Fibroblast of skin of left quadriceps (primary cell): ENCODE results near the gene LMBR1.
"Not testable (repeated sequence)": the region's sequence is repeated elsewhere in the genome, so short reads cannot be mapped to it uniquely, and the experiment has no call there.

Source experiments
- DNase-seq, 2 experiments: peaks; one replicate each; pipeline ENCODE4 v3.0.0-alpha.2; 2013; ENCODE audit warnings: low read depth in 2 of 2

LMBR1 gene

DNA sequence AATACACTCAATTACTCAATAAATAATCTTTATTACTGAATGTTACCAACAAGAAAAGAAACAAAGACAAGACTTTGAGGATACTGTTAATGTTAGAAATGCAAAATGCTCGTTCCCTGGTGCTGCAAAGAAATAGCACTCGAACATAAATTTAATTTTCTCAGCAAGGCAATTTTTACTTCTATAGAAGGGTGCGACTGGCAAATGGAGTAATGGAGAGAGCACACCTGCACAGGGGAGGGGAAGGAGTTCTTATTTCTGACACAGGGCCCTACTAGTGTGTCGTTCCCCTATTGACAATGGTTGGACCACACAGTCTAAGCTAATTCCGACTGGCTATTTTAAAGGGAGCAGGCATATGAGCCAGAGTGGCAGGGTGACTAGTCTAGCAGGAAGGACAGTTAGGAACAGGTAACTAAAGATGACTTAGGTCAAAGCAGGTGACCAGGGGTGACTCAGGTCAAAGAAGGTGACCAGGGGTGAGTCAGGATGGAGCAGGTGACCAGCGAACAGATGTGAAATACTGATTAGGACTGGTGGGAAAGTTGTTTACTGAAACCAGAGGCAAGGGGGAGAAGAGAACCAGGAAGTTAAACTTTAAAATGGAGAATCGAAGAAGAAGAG lies 133.3 kb downstream of the LMBR1 start:
- DNase-seq: no peak

DNA sequence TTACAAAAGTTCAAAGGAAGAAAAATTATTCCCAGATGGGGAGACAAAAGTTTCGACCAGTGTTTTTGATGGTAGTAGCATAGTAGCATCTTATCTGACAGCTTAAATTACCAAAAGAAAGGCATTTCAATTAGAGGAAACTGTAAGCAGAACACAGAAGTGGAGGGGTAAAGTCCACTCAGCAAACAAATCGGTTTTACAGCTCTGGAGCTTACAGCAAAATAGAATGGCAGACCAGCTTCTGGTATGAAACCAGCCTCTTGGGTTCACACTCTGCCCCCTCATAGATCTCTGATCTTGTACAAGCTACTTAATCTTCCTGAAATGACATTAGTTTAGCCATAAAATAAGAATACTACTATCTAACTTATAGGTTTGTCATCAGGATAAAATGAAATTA lies 133.8 kb downstream of the LMBR1 start:
- DNase-seq: no peak

DNA sequence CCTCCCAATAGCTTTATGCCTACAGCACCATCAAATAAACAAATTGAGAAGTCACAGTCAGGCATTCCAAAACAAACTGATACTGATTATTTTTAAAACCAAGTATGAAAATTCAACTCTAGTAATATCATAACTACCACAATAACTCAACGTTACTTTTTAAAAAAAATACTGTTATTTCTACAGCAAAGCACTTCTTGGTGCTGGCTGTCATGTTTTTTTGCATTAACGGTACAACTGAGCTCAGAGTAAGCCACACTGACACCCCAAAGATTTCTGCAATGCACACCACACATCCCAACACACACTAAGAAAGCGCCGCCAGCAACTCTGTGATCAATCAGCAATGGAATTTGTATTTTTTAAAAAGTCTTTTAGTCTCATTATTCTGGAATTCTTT lies 138.8 kb downstream of the LMBR1 start:
- DNase-seq: no peak

GRCh38 chr7:156753630-156754029 lies 139.4 kb downstream of the LMBR1 start:
- DNase-seq: no peak

- no peak for DNase-seq
These were observed 139.8 kb downstream of the LMBR1 start for GRCh38 chr7:156753229-156753560.

GRCh38 chr7:156752367-156753228 lies 140.4 kb downstream of the LMBR1 start:
- peak in 1 of 2 experiments; percentile 14 for DNase-seq

DNA sequence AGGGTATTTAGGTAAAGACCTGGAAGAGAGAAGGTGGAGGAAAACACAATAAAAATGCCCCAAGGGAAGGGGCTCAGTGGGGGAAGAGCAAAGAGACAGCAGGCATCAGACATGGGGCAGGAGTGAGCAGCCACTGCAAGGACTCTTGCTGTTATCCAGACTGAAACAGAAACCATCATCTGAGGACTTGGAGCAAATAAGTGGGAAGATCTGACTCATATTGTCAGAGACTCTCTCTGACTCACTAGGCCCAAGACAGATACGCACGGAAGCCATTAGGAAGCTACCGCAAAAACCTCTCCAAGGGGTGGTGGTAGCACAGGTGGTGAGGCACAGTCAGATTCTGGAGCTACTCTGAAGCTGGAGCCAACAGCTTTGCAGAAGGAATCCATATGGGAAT lies 141.7 kb downstream of the LMBR1 start:
- peak; percentile 34 to 44 for DNase-seq

- no peak for DNase-seq
These were observed 145.3 kb downstream of the LMBR1 start for GRCh38 chr7:156747718-156748117.

- no peak for DNase-seq
These were observed 146.1 kb downstream of the LMBR1 start for GRCh38 chr7:156746891-156747290.

DNA sequence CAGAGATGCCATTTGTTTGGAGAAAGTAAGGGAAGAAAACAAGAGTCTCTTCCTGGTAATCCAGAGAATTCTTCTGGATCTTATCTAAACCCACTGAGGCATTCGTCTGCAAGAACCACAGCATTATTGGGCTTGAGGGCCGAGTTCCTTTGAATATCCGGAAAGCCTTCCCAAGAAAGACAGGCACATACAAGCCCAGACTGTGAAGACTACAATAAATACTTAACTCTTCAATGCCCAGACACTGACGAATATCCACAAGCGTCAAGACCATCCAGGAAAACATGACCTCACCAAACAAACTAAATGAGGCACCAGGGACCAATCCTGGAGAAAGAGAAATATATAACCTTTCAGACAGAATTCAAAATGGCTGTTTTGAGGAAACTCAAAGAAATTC lies 153.4 kb downstream of the LMBR1 start:
- DNase-seq: no peak

DNA sequence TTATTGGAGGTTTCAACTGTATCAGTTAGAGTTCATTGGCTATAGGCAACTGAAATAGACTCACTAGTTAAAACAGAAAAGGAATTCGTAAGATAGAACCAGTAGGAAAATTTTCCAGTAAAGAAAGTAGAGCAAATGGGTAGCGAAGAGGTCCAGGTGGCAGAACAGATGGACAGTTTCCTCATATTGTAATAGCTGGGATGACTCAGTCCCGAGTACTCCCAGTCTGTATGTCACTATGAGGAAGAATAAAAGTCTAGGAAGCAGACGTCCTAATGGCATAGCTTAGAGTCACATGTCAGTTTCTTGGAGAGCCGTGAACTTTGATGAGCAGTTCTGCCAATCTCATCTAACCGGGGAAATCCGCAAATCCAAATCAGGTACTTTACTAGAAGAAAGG lies 157.1 kb downstream of the LMBR1 start:
- no peak for DNase-seq

DNA sequence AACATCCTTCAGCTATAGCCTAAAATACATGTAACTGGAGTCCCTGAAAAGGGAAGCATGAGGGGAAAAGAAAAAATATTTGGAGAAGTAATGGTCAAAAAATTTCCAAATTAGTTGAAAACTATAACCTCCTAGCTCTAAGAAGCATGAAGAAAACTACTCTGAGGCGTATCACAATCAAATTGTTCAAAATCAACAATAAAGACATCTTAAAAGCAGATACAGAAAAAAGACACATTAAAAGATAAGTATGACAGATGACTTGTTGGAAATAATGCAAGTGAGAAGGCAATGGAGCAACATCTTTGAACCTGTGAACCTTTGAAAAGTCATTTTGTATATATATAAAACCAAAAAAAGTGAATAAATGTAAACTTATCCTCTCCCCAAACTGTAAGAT lies 159.3 kb downstream of the LMBR1 start:
- no peak for DNase-seq

- no peak for DNase-seq
These were observed 160.8 kb downstream of the LMBR1 start for GRCh38 chr7:156732091-156732625.

- DNase-seq: no peak
These were observed 161.3 kb downstream of the LMBR1 start for GRCh38 chr7:156731651-156732050.

GRCh38 chr7:156725936-156726335 lies 167.0 kb downstream of the LMBR1 start:
- no peak for DNase-seq

DNA sequence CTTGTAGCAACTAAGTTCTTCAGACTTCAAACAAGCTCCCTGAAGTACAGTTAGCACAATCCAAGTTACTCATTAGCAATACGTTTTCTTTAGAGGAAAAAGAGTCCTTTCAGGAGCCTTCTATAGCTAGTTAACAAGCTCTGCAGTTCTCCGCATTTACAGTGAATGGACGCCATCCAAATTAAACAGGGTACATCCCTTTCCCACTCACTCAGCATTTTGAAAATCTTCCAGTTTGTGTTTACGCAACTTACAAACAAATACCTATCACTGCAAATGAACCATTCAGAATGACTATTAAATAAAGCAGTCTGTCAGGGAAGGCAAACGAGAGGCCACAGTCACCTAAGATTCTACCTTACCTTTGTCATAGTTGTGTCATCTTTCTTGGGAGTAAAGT lies 167.9 kb downstream of the LMBR1 start:
- DNase-seq: no peak

- DNase-seq: no peak
These were observed 170.7 kb downstream of the LMBR1 start for GRCh38 chr7:156722043-156722826.

DNA sequence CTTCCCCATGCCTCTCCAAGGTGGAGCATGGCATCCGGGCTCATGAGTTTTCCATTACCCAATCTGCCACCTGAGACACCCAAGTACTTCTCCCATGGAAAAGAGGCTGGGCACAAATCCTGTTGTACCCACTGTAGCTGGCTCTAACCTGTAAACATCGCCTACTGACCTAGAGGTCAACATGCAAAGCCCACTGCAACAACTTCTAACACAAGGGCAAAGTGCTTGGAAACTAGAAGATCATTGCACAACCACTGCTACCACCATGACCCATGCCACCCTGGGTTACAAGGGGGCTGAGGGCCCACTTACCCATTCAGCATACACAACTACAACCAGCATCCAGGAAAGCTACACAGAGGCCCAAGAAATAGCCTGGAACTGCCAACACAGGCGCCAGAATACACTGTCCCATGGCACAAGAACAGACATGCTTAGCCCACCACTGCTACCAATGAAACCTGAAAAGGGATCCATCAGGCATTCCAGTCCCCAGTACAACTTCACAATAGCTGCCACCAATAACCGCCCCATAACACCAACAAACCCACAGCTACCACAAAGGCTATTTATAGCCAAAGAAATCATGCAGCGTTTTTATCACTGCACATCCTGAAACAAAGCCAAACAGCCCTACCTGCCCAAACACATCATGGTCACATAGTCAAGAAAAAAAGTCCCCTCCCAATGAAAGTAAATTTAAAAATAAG lies 189.1 kb downstream of the LMBR1 start:
- DNase-seq: no peak

DNA sequence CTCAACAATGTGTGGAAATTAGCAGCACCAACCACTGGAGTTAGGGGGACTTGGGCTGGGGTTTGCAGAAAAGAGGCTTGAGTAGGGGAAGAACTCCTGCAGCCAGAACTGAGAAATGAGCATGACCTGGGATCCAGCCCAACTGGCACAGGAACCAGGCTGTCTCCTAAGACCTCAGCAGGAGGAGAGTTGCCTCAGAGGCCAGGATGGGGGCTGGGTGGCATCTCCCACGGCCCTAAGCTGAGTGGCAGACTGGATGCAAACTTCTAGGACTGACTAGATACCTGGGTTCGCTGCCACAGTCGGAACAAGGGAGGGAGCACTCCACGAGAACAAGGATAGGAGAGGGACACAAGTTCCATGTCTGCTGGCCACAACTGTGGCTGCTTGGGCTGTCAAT lies 189.8 kb downstream of the LMBR1 start:
- no peak for DNase-seq

DNA sequence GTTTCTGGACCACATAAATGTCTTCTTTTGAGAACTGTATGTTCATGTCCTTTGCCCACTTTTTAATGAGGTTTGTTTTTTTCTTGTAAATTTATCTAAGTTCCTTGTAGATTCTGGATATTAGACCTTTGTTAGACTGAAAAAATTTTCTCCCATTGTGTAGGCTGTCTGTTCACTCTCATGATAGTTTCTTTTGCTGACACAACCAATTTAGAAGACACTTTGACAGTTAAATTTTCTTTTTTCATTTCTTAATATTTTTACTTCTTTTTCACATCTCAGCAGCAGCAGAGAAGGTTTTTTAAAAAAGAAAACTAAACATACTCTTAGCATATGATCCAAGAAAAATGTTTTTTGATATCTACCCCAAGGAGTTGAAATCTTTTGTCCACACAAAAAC lies 190.6 kb downstream of the LMBR1 start:
- DNase-seq: no peak

DNA sequence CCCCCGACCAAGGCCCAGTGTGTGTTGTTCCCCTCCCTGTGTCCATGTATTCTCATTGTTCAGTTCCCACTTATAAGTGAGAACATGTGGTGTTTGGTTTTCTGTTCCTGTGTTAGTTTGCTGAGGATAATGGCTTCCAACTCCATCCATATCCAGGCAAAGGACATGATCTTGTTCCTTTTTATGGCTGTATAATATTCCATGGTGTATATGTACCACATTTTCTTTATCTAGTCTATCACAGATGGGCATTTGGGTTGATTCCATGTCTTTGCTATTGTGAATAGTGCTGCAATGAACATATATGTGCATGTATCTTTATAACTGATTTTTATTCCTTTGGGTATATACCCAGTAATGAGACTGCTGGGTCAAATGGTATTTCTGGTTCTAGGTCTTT lies 191.2 kb downstream of the LMBR1 start:
- not testable (repeated sequence) for DNase-seq

DNA sequence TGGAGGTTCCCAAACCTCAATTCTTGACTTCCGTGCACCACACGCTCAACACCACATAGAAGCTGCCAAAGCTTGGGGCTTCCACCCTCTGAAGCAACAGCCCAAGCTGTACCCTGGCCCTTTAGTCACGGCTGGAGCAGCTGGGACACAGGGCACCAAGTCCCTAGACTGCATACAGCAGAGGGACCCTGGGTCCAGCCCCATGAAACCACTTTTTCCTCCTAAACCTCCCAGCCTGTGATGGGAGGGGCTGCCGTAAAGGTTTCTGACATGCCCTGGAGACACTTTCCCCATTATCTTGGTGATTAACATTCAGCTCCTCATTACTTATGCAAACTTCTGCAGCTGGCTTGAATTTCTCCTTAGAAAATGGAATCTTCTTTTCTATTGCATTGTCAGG lies 194.5 kb downstream of the LMBR1 start:
- not testable (repeated sequence) for DNase-seq
